Inferior parietal cortex (tissue), 1 donor: ENCODE results near the gene GPX3.

ENCODE experiments used
- DNase-seq: peaks from one replicate; pipeline ENCODE4 v3.0.0-alpha.2; 2016; ENCODE audit errors: extremely low spot score

Gene GPX3

GRCh38 chr5:151056379-151057325 lies 36.3 kb downstream of the GPX3 start:
- no peak for DNase-seq

- no peak for DNase-seq
Measured at GRCh38 chr5:151058301-151058700, 37.9 kb downstream of the GPX3 start.

GRCh38 chr5:151058891-151059489 lies 38.6 kb downstream of the GPX3 start:
- DNase-seq: peak; percentile 22

GRCh38 chr5:151060742-151061141 lies 40.4 kb downstream of the GPX3 start:
- no peak for DNase-seq

- DNase-seq: no peak
Measured at GRCh38 chr5:151062405-151063141, 42.2 kb downstream of the GPX3 start.

GRCh38 chr5:151063142-151063989 lies 43.0 kb downstream of the GPX3 start:
- DNase-seq: no peak

- DNase-seq: no peak
Measured at GRCh38 chr5:151064916-151065499, 44.6 kb downstream of the GPX3 start.

GRCh38 chr5:151065609-151066008 lies 45.2 kb downstream of the GPX3 start:
- DNase-seq: no peak

- DNase-seq: no peak
Measured at GRCh38 chr5:151066920-151067319, 46.5 kb downstream of the GPX3 start.

- DNase-seq: no peak
Measured at GRCh38 chr5:151067632-151068432, 47.4 kb downstream of the GPX3 start.

GRCh38 chr5:151068433-151069197 lies 48.2 kb downstream of the GPX3 start:
- DNase-seq: no peak

GRCh38 chr5:151070449-151070848 lies 50.1 kb downstream of the GPX3 start:
- DNase-seq: no peak

- DNase-seq: no peak
Measured at GRCh38 chr5:151071021-151071420, 50.6 kb downstream of the GPX3 start.

- DNase-seq: no peak
Measured at GRCh38 chr5:151071848-151072629, 51.6 kb downstream of the GPX3 start.

- DNase-seq: no peak
Measured at GRCh38 chr5:151072630-151073025, 52.2 kb downstream of the GPX3 start.

- no peak for DNase-seq
Measured at GRCh38 chr5:151073280-151073679, 52.9 kb downstream of the GPX3 start.

GRCh38 chr5:151074557-151074956 lies 54.2 kb downstream of the GPX3 start:
- DNase-seq: no peak

- no peak for DNase-seq
Measured at GRCh38 chr5:151075698-151076331, 55.4 kb downstream of the GPX3 start.
